DOHH2 (cell line): ENCODE measurements around the gene CDK14.

Source experiments
- CTCF ChIP-seq: fragments of 200-600 bp; sonication (generic); IDR thresholded peaks from one replicate; pipeline ENCODE4 v1.5.1; 2014; ENCODE audit warnings: antibody characterized with exemption, mild to moderate bottlenecking, low read depth, low read length; ENCODE audit not compliant: poor library complexity, severe bottlenecking
- EZH2phosphoT487 ChIP-seq: fragments of 200-600 bp; sonication (generic); IDR thresholded peaks from 2 replicates; pipeline ENCODE4 v1.6.1; 2017; ENCODE audit warnings: borderline replicate concordance, mild to moderate bottlenecking, antibody characterized with exemption, low read length, moderate library complexity, mixed read lengths

GRCh38 chr7:91020636-91021385, 424.7 kb downstream of the CDK14 start:
- TF ChIP-seq CTCF (no peak), EZH2phosphoT487 (no peak)
